HG03575 (cell line): ENCODE measurements around the gene IL1RAPL1.

Experiments used
- ATAC-seq: cut with Tn5 transposase; IDR thresholded peaks from one replicate; pipeline ENCODE4 v1.9.1; 2021; ENCODE audit not compliant: unreplicated experiment, insufficient number of reproducible peaks, low FRiP score; ENCODE audit errors: extremely low read depth

IL1RAPL1 gene

GRCh38 chrX:29952016-29952415 is 1364.8 kb downstream of the IL1RAPL1 start:
- ATAC-seq, result no peak

DNA sequence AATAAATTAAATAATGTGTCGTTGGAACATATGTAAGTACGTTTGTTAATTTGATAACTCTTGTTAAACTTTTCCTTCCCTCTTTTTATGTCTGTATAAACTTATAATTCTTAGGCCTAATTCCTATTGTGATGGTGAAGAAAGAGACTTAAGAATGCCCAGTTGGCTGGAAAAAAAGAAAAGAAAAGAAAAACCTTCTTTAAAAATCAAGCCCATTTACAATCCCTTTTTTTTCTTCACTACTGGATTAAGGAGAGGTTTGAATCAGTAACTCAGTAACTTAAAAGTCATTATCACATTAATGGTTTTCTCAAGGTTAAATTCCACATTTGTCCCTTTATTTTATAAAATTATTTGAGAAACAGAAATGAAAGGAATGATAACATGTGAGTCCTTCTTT is 1374.8 kb downstream of the IL1RAPL1 start:
- ATAC-seq, result no peak

- ATAC-seq, result no peak
Observed at GRCh38 chrX:29965634-29966033, 1378.4 kb downstream of the IL1RAPL1 start.

DNA sequence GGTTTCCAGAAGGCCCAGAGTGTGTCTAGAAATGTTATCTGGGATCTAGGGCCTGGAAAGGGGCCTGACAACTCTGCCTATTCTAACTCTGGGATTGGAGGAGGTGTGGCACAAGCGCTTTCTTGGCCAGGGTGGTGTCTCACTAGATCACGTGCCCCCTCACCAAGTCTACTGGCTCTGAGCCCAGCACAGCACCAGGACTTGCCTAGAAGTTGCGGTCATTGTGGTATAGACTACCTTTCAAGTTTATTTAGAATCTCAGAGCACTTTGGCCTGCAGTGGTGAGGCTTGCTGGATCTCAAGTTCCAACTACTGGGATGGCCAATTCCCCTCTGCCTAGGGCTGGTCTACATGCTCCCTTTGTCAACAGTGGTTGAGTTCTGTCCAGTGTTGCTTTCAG is 1404.8 kb downstream of the IL1RAPL1 start:
- no peak for ATAC-seq

DNA sequence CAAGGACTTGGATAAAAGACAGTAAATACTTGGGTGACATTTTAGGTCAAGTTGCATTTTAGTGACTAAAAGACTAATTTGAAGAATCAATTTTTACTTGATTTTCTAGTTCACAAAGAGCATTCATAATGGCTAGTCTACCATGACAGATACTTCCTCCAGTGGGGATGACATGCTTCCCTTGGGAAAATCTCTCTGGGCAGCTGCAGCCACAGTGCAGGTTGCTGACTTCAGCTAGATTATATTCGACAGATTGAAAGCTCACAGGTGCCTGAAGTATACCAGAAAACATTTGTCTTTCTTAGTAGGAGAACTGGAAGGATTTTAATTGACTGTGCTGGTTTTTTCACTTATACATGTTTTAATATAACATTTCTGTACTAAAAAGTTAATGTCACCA is 1418.6 kb downstream of the IL1RAPL1 start:
- ATAC-seq, result no peak
